ENCODE results near the gene GPC6.

Gene GPC6

GRCh38 chr13:93975242-93975641 lies 748.6 kb downstream of the GPC6 start:
- Mint-ChIP-seq H3K27ac (no peak overlapping the region), H3K36me3 (ENCODE audit: low read depth) (peaks cover 12% of the 10 kb centered on the region), H3K4me1 (peaks cover 15% of the 10 kb centered on the region), H3K9me3 (peaks cover 7% of the 10 kb centered on the region), H3K4me3 (no peak overlapping the region), H3K27me3 (ENCODE audit: low read depth, poor library complexity) (no peaks in the 10 kb centered on the region)
- no peak for DNase-seq
- TF ChIP-seq CTCF (IDR thresholded peaks at IDR 0.05), result no peak

GRCh38 chr13:93976528-93976927 lies 749.9 kb downstream of the GPC6 start:
- no peak overlapping the region for H3K4me3 Mint-ChIP-seq
- peaks cover 12% of the 10 kb centered on the region for H3K36me3 Mint-ChIP-seq (ENCODE audit: low read depth)
- no peaks in the 10 kb centered on the region for H3K27me3 Mint-ChIP-seq (ENCODE audit: low read depth, poor library complexity)
- no peak overlapping the region for H3K27ac Mint-ChIP-seq
- no peak for TF ChIP-seq CTCF (IDR thresholded peaks at IDR 0.05)
- H3K4me1 Mint-ChIP-seq, result peaks cover 23% of the 10 kb centered on the region
- DNase-seq, result no peak
- H3K9me3 Mint-ChIP-seq, result peaks cover 7% of the 10 kb centered on the region

- no peak for DNase-seq
- Mint-ChIP-seq H3K9me3 (peaks cover 7% of the 10 kb centered on the region), H3K4me3 (no peak overlapping the region), H3K36me3 (ENCODE audit: low read depth) (peaks cover 12% of the 10 kb centered on the region), H3K4me1 (peaks cover 24% of the 10 kb centered on the region), H3K27ac (no peak overlapping the region), H3K27me3 (ENCODE audit: low read depth, poor library complexity) (no peaks in the 10 kb centered on the region)
- TF ChIP-seq CTCF (IDR thresholded peaks at IDR 0.05), result no peak
Measured at GRCh38 chr13:93977986-93978385, 751.4 kb downstream of the GPC6 start.

GRCh38 chr13:93981426-93981977 lies 754.9 kb downstream of the GPC6 start:
- H3K9me3 Mint-ChIP-seq, result peaks cover 7% of the 10 kb centered on the region
- TF ChIP-seq CTCF (IDR thresholded peaks at IDR 0.05), result no peak
- H3K36me3 Mint-ChIP-seq (ENCODE audit: low read depth), result peaks cover 12% of the 10 kb centered on the region
- no peak overlapping the region for H3K27ac Mint-ChIP-seq
- H3K4me3 Mint-ChIP-seq, result no peak overlapping the region
- no peaks in the 10 kb centered on the region for H3K27me3 Mint-ChIP-seq (ENCODE audit: low read depth, poor library complexity)
- DNase-seq, result no peak
- peaks cover 24% of the 10 kb centered on the region for H3K4me1 Mint-ChIP-seq

- TF ChIP-seq CTCF (IDR thresholded peaks at IDR 0.05), result no peak
- Mint-ChIP-seq H3K4me3 (no peak overlapping the region), H3K27me3 (ENCODE audit: low read depth, poor library complexity) (no peaks in the 10 kb centered on the region), H3K9me3 (peaks cover 7% of the 10 kb centered on the region), H3K27ac (peak overlapping the region; percentile 29), H3K36me3 (ENCODE audit: low read depth) (peaks cover 12% of the 10 kb centered on the region), H3K4me1 (peaks cover 24% of the 10 kb centered on the region)
- DNase-seq, result no peak
Measured at GRCh38 chr13:93982179-93982918, 755.7 kb downstream of the GPC6 start.

GRCh38 chr13:93984052-93984451 lies 757.4 kb downstream of the GPC6 start:
- Mint-ChIP-seq H3K4me3 (no peak overlapping the region), H3K27ac (no peak overlapping the region), H3K36me3 (ENCODE audit: low read depth) (no peaks in the 10 kb centered on the region), H3K4me1 (peaks cover 24% of the 10 kb centered on the region), H3K9me3 (no peaks in the 10 kb centered on the region), H3K27me3 (ENCODE audit: low read depth, poor library complexity) (no peaks in the 10 kb centered on the region)
- TF ChIP-seq CTCF (IDR thresholded peaks at IDR 0.05), result no peak
- DNase-seq, result no peak

All from nephron progenitor cell (in vitro differentiated cells).